ENCODE results near the gene PLOD3.

PLOD3 gene

GRCh38 chr7:101238226-101239182 is 21.1 kb upstream of the PLOD3 start:
- DNase-seq = no peak

GRCh38 chr7:101237206-101238067 is 20.1 kb upstream of the PLOD3 start, which contains the start of gene CLDN15:
CLDN15 (minus strand) TSS chr7:101237802; CDS start chr7:101237581, 221 bp downstream.
- DNase-seq = no peak

- DNase-seq = no peak
These were observed 19.0 kb upstream of the PLOD3 start for GRCh38 chr7:101236292-101236835.

- no peak for DNase-seq
These were observed 18.1 kb upstream of the PLOD3 start for GRCh38 chr7:101235522-101235921.

GRCh38 chr7:101235050-101235449 is 17.7 kb upstream of the PLOD3 start:
- DNase-seq = no peak

GRCh38 chr7:101234636-101235035 is 17.3 kb upstream of the PLOD3 start:
- no peak for DNase-seq

GRCh38 chr7:101233907-101234547 is 16.6 kb upstream of the PLOD3 start:
- DNase-seq = no peak

GRCh38 chr7:101232141-101232850 is 14.9 kb upstream of the PLOD3 start:
- peak; percentile 47 to 62 for DNase-seq

- no peak for DNase-seq
These were observed 14.3 kb upstream of the PLOD3 start for GRCh38 chr7:101231644-101232043.

- no peak for DNase-seq
These were observed 9.3 kb upstream of the PLOD3 start for GRCh38 chr7:101226721-101227120.

GRCh38 chr7:101225650-101226049 is 8.3 kb upstream of the PLOD3 start:
- DNase-seq = no peak

GRCh38 chr7:101223528-101223927 is 6.1 kb upstream of the PLOD3 start:
- no peak for DNase-seq

GRCh38 chr7:101222275-101222830 is 5.0 kb upstream of the PLOD3 start:
- DNase-seq = no peak

- no peak for DNase-seq
These were observed 2.9 kb upstream of the PLOD3 start for GRCh38 chr7:101220295-101220694.

- no peak for DNase-seq
These were observed 1.1 kb upstream of the PLOD3 start for GRCh38 chr7:101218236-101219125.

GRCh38 chr7:101216860-101217387 is 457 bp downstream of the PLOD3 start:
- no peak for DNase-seq

- DNase-seq = no peak
These were observed 1.2 kb downstream of the PLOD3 start for GRCh38 chr7:101216001-101216859.

GRCh38 chr7:101212014-101212413 is 5.4 kb downstream of the PLOD3 start:
- no peak for DNase-seq

- no peak for DNase-seq
These were observed 5.9 kb downstream of the PLOD3 start for GRCh38 chr7:101211501-101211900.

Measured in NCI-H1930 (cell line).